Measurements from ENCODE around the gene AIPL1.

The AIPL1 gene

GRCh38 chr17:6448473-6448872 is 13.6 kb upstream of the AIPL1 start:
- DNase-seq: no peak

GRCh38 chr17:6446516-6447100 is 11.7 kb upstream of the AIPL1 start:
- no peak for DNase-seq

GRCh38 chr17:6444571-6445335 is 9.8 kb upstream of the AIPL1 start:
- no peak for DNase-seq

GRCh38 chr17:6443692-6444570 is 9.0 kb upstream of the AIPL1 start, which contains the start of gene PIMREG:
Gene PIMREG (plus strand): TSS chr17:6444455. CDS start chr17:6445111, 656 bp downstream.
- peak; percentile 57 for DNase-seq

- DNase-seq: no peak
These were observed 7.9 kb upstream of the AIPL1 start for GRCh38 chr17:6442775-6443174.

- DNase-seq: no peak
These were observed 5.0 kb upstream of the AIPL1 start for GRCh38 chr17:6439951-6440350.

- DNase-seq: no peak
These were observed 3.0 kb upstream of the AIPL1 start for GRCh38 chr17:6437956-6438355.

GRCh38 chr17:6437466-6437865 is 2.5 kb upstream of the AIPL1 start:
- no peak for DNase-seq

GRCh38 chr17:6435968-6436367 is 1.0 kb upstream of the AIPL1 start:
- no peak for DNase-seq

- DNase-seq: no peak
These were observed 4.2 kb downstream of the AIPL1 start for GRCh38 chr17:6430769-6431168.

- DNase-seq: no peak
These were observed 5.7 kb downstream of the AIPL1 start for GRCh38 chr17:6429266-6429665.

GRCh38 chr17:6428207-6428965 is 6.5 kb downstream of the AIPL1 start:
- no peak for DNase-seq

- no peak for DNase-seq
These were observed 7.6 kb downstream of the AIPL1 start for GRCh38 chr17:6427279-6427781.

- DNase-seq: no peak
These were observed 8.4 kb downstream of the AIPL1 start for GRCh38 chr17:6426356-6427101.

- DNase-seq: no peak
These were observed 9.5 kb downstream of the AIPL1 start for GRCh38 chr17:6425407-6425806.

- no peak for DNase-seq
These were observed 11.0 kb downstream of the AIPL1 start for GRCh38 chr17:6423931-6424330.

GRCh38 chr17:6422654-6423241 is 12.2 kb downstream of the AIPL1 start:
- no peak for DNase-seq

GRCh38 chr17:6421700-6422604 is 13.0 kb downstream of the AIPL1 start:
- no peak for DNase-seq

- no peak for DNase-seq
These were observed 14.7 kb downstream of the AIPL1 start for GRCh38 chr17:6420173-6420641.

GRCh38 chr17:6415616-6416015 is 19.3 kb downstream of the AIPL1 start:
- DNase-seq: no peak
